Caco-2 (cell line): Measurements from ENCODE around the gene OLFML1. TPM values are rescaled to one million over a fixed set of nuclear protein-coding genes. Genes with fewer than 3 reads are reported as not detected.

Source experiments
- BruUV-seq: library from RNA; stranded (reverse); fragments of 400-500 nt; replicated peaks from 2 replicates; lab custom pipeline; 2021; lab: Mats Ljungman, UMichigan
- CTCF ChIA-PET: fragments of 300-600 bp; sonication (Branson Sonifier 250); formaldehyde crosslinking; loops from one replicate; lab custom pipeline; 2022; ENCODE audit warnings: antibody characterized with exemption; lab: Charles Lee
- POLR2A ChIA-PET: fragments of 300-600 bp; sonication (Branson Sonifier 250); formaldehyde crosslinking; loops from one replicate; lab custom pipeline; 2022; ENCODE audit warnings: antibody characterized with exemption; lab: Charles Lee
- DNase-seq, 2 experiments: peaks; one replicate each; pipeline versions ENCODE4 v3.0.0 to v3.0.0-alpha.2; 2020 to 2022
- H3K27me3 ChIP-seq: replicated peaks from 2 replicates; pipeline ENCODE4 v1.6.0; 2011; ENCODE audit warnings: low read length; ENCODE audit not compliant: control insufficient read depth, insufficient read depth
- H3K36me3 ChIP-seq: 2 replicates; pipeline ENCODE4 v1.5.1; 2011; ENCODE audit warnings: low read length; ENCODE audit not compliant: control insufficient read depth, insufficient read depth
- H3K4me1 ChIP-seq: fragments of 250-450 bp; sonication (Bioruptor Pico); 2 replicates; pipeline ENCODE4 v1.5.1; 2020; ENCODE audit warnings: mild to moderate bottlenecking
- H3K4me3 ChIP-seq: 2 replicates; pipeline ENCODE4 v1.5.1; 2011; ENCODE audit warnings: low read depth, mild to moderate bottlenecking, control low read depth, low read length
- H3K9me3 ChIP-seq: fragments of 250-450 bp; sonication (Bioruptor Pico); 2 replicates; pipeline ENCODE4 v1.5.1; 2020; ENCODE audit warnings: mild to moderate bottlenecking, moderate library complexity
- H3K27ac Mint-ChIP-seq: one replicate; pipeline ENCODE4 v1.8.0; 2022; ENCODE audit warnings: mixed read lengths; ENCODE audit not compliant: unreplicated experiment
- H3K27me3 Mint-ChIP-seq: one replicate; pipeline ENCODE4 v1.8.0; 2022; ENCODE audit warnings: mixed read lengths; ENCODE audit not compliant: insufficient read depth, unreplicated experiment
- H3K36me3 Mint-ChIP-seq: one replicate; pipeline ENCODE4 v1.8.0; 2022; ENCODE audit warnings: mild to moderate bottlenecking, mixed read lengths; ENCODE audit not compliant: insufficient read depth, unreplicated experiment
- H3K4me1 Mint-ChIP-seq: one replicate; pipeline ENCODE4 v1.8.0; 2022; ENCODE audit warnings: low read depth, mixed read lengths; ENCODE audit not compliant: unreplicated experiment
- H3K4me3 Mint-ChIP-seq: one replicate; pipeline ENCODE4 v1.8.0; 2022; ENCODE audit warnings: mild to moderate bottlenecking, moderate library complexity, mixed read lengths; ENCODE audit not compliant: unreplicated experiment
- H3K9me3 Mint-ChIP-seq: one replicate; pipeline ENCODE4 v1.8.0; 2022; ENCODE audit warnings: mixed read lengths; ENCODE audit not compliant: unreplicated experiment
- intact Hi-C: fragments of 100-400 bp; cut with micrococcal nuclease; formaldehyde crosslinking; loops from one replicate; pipeline ENCODE4 v1.10.0; 2022; ENCODE audit not compliant: unreplicated experiment
- total RNA-seq: library from RNA; stranded (reverse); gene quantifications from 2 replicates; pipeline ENCODE4 v1.2.3, GENCODE V29; 2022
- TF ChIP-seq, protein P1 (sequence below), 2 experiments: fragments of 200-600 bp in 1 of 2; IDR thresholded peaks; 1 replicate in 1 of 2; 2 replicates in 1 of 2; pipeline versions ENCODE4 v1.5.1 to v1.8.0; 2011 to 2022; ENCODE audit warnings: antibody characterized with exemption in 1 of 2, control low read depth in 1 of 2, inconsistent platforms in 1 of 2, low read depth in 1 of 2, low read length in 1 of 2, mild to moderate bottlenecking in 1 of 2, moderate library complexity in 1 of 2; ENCODE audit not compliant: insufficient read depth in 1 of 2, severe bottlenecking in 1 of 2, unreplicated experiment in 1 of 2

Gene OLFML1
- total RNA-seq, 1 experiment from 2014 or later, result 1.8 TPM

DNA sequence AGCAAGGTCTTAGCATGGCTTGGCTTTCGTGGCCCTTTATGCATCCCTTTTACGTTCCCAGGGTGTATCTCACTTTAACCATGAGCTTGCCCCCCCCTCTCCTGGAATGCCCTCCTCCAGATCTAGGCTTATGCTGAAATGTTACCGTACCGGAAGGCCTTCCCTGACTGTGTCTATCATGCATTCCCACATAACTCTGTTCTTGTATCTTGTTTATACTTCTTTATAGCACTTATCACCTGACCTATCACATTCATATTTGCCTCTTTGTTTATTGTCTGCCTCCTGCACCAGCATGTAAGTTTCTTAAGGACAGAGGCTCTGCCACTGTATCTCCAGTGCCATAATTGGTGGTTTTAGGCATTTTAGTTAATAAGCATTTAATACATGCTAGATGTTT, 67.4 kb downstream of the OLFML1 start:
- H3K4me3 Mint-ChIP-seq, result no peak overlapping the region
- DNase-seq, result no peak
- H3K27me3 ChIP-seq, result no peaks in the 10 kb centered on the region
- H3K4me1 ChIP-seq, result 0 out of 2 replicates have a peak, but pooled peaks cover 6% of the 10 kb centered on the region
- peaks cover 8% of the 10 kb centered on the region for H3K4me1 Mint-ChIP-seq
- H3K36me3 ChIP-seq, result no peaks in the 10 kb centered on the region
- no peaks in the 10 kb centered on the region for H3K9me3 ChIP-seq
- H3K4me3 ChIP-seq, result no peak overlapping the region
- TF ChIP-seq, protein P1, sequence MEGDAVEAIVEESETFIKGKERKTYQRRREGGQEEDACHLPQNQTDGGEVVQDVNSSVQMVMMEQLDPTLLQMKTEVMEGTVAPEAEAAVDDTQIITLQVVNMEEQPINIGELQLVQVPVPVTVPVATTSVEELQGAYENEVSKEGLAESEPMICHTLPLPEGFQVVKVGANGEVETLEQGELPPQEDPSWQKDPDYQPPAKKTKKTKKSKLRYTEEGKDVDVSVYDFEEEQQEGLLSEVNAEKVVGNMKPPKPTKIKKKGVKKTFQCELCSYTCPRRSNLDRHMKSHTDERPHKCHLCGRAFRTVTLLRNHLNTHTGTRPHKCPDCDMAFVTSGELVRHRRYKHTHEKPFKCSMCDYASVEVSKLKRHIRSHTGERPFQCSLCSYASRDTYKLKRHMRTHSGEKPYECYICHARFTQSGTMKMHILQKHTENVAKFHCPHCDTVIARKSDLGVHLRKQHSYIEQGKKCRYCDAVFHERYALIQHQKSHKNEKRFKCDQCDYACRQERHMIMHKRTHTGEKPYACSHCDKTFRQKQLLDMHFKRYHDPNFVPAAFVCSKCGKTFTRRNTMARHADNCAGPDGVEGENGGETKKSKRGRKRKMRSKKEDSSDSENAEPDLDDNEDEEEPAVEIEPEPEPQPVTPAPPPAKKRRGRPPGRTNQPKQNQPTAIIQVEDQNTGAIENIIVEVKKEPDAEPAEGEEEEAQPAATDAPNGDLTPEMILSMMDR (IDR thresholded peaks at IDR 0.05; ENCODE audit: insufficient read depth in 1 of 2, low read depth in 1 of 2, low read length in 1 of 2, severe bottlenecking in 1 of 2, unreplicated experiment in 1 of 2), result no peak
- ChIA-PET POLR2A (interaction anchor here (0.7 kb wide), 1 partner anchor 1290 kb away, joined by 3 read pairs; no protein-coding TSS in a partner anchor), CTCF (no interaction called here)
- H3K27ac Mint-ChIP-seq, result no peak overlapping the region
- H3K27me3 Mint-ChIP-seq, result no peaks in the 10 kb centered on the region
- peaks cover 9% of the 10 kb centered on the region for H3K9me3 Mint-ChIP-seq
- H3K36me3 Mint-ChIP-seq, result no peaks in the 10 kb centered on the region
- no TSS peak for BruUV-seq
- intact Hi-C loops, result no loop called here

DNA sequence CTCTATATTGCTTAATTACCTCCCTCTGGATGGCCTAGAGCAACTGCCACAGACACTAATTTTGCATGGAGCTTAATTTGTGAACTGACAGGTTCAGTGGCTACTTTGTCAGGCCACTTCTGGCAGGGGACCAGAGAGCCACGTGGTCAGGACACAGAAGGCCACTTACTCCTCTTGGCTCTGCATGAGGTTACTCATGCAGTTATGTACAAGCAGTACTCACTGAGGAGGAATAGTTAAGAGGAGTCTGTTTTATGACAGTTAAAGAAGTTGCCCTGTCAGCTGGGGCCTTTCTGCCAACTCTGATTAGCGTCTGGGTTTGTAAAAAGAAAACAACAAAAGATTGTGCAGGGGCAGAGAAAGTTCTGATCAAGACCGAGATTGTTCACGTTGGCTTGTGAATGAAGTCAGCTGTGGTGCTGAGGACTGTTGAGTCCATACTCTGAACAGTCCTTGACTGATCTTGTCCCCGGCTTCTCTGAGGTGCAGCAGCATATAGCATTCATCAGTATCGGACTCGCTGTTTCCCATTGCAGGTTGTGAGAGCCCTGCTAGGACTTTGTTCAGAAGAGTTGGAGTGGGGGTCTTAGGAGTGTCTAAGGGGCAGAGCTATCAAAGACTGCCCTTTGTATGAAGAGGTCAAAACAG, 69.9 kb downstream of the OLFML1 start:
- peaks cover 9% of the 10 kb centered on the region for H3K9me3 Mint-ChIP-seq
- DNase-seq, result no peak
- CTCF ChIA-PET, result no interaction called here
- no peak overlapping the region for H3K4me3 Mint-ChIP-seq
- no TSS peak for BruUV-seq
- no peaks in the 10 kb centered on the region for H3K36me3 Mint-ChIP-seq
- peaks cover 8% of the 10 kb centered on the region for H3K4me1 Mint-ChIP-seq
- H3K27me3 ChIP-seq, result no peaks in the 10 kb centered on the region
- intact Hi-C loops, result no loop called here
- no peaks in the 10 kb centered on the region for H3K27me3 Mint-ChIP-seq
- H3K4me1 ChIP-seq, result 0 out of 2 replicates have a peak, but pooled peaks cover 6% of the 10 kb centered on the region
- TF ChIP-seq, protein P1 (IDR thresholded peaks at IDR 0.05; ENCODE audit: insufficient read depth in 1 of 2, low read depth in 1 of 2, low read length in 1 of 2, severe bottlenecking in 1 of 2, unreplicated experiment in 1 of 2), result no peak
- H3K27ac Mint-ChIP-seq, result no peak overlapping the region
- POLR2A ChIA-PET, result no interaction called here
- H3K36me3 ChIP-seq, result no peaks in the 10 kb centered on the region
- no peak overlapping the region for H3K4me3 ChIP-seq
- no peaks in the 10 kb centered on the region for H3K9me3 ChIP-seq

DNA sequence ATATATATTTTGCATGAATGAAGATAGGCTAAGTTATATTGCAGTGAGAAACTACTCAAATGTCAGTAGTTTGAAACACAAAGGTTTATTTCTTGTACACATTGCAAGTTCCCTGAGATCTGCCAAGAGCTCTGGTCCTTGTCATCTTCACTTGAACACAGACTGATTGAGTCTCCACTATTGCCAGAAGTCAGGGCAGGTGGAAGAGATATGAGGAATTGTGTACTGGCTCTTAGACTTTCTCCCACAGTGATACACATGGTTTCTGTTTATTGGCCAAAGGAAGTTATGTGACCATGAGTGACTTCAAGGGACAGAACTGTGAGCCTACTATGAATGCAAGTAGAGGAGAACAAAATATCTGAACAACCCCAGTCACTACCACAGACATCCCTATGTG, 72.7 kb downstream of the OLFML1 start:
- H3K27ac Mint-ChIP-seq, result no peak overlapping the region
- BruUV-seq, result no TSS peak
- Histone ChIP-seq H3K9me3 (no peaks in the 10 kb centered on the region), H3K36me3 (no peaks in the 10 kb centered on the region), H3K4me3 (no peak overlapping the region), H3K27me3 (no peaks in the 10 kb centered on the region), H3K4me1 (no peaks in the 10 kb centered on the region)
- H3K4me1 Mint-ChIP-seq, result peaks cover 8% of the 10 kb centered on the region
- no peaks in the 10 kb centered on the region for H3K27me3 Mint-ChIP-seq
- H3K36me3 Mint-ChIP-seq, result no peaks in the 10 kb centered on the region
- intact Hi-C loops, result no loop called here
- peaks cover 9% of the 10 kb centered on the region for H3K9me3 Mint-ChIP-seq
- TF ChIP-seq, protein P1 (IDR thresholded peaks at IDR 0.05; ENCODE audit: insufficient read depth in 1 of 2, low read depth in 1 of 2, low read length in 1 of 2, severe bottlenecking in 1 of 2, unreplicated experiment in 1 of 2), result no peak
- ChIA-PET CTCF (no interaction called here), POLR2A (no interaction called here)
- DNase-seq, result no peak
- H3K4me3 Mint-ChIP-seq, result no peak overlapping the region
